GM18870 (cell line): ENCODE measurements around the gene HBP1.

Experiments used
- ATAC-seq: cut with Tn5 transposase; IDR thresholded peaks from one replicate; pipeline ENCODE4 v1.9.1; 2021; ENCODE audit warnings: moderate library complexity; ENCODE audit not compliant: unreplicated experiment

HBP1 gene

DNA sequence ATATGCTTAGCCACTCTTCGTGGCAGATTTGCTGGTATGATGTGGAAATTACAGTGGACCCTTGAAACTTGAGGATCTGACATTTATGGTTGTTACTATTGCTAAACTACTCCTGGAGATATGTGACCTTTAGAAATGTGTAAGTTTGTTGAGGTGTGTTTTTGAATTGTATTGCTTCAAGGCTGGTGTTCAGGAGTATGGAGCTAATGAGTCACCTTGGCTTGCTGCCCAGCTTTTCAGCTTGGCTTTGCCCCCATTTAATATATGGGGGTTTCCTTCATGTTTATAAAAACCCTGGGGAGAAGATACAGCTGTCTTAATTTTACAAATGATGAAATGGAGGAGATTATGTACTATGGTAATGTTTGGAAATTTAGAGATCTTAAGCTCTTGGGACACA is 11.6 kb downstream of the HBP1 start:
- no peak for ATAC-seq

DNA sequence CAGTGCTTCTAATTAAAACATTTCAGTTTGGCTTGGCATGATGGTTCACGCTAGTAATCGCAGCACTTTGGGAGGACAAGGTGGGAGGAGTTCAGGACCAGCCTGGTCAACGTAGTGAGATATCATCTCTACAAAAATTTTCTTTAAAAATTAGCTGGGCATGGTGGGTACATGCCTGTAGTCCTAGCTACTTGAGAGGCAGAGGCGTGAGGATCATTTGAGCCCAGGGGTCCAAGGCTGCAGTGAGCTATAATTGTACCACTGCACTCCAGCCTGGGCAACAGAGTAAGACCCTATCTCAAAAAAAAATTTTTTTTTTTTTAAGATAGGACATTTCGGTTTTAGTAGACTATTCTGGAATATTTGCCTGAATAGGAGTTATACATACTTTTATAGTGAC is 12.4 kb downstream of the HBP1 start:
- no peak for ATAC-seq

DNA sequence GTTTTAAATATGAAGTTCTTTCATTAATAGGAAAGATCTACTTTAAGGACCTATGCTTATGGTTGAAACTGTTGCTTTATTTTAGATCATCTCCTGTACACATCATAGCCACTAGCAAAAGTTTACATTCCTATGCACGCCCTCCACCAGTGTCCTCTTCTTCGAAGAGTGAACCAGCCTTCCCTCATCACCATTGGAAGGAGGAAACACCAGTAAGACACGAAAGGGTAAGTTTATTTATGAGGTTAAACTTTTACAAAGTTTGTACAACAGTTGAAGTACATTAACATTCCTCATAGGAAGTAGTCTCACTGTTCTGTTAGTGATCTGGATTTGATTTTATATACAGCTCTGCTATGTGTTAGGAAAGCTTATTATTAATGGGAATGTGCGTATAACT is 16.9 kb downstream of the HBP1 start:
- no peak for ATAC-seq

DNA sequence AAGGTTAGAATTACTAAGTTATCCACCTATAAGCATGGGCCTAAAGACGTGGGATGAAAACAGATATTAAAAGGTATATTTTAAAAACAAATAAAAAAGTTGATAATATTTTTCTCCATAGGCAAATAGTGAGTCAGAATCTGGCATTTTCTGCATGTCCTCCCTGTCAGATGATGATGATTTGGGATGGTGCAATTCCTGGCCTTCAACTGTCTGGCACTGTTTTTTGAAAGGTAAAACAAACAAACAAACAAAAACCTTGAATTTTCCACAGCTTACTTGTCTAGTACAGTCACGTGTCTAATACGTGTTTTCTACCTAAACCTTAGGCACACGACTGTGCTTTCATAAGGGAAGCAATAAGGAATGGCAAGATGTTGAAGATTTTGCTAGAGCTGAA is 17.4 kb downstream of the HBP1 start:
- ATAC-seq: no peak

DNA sequence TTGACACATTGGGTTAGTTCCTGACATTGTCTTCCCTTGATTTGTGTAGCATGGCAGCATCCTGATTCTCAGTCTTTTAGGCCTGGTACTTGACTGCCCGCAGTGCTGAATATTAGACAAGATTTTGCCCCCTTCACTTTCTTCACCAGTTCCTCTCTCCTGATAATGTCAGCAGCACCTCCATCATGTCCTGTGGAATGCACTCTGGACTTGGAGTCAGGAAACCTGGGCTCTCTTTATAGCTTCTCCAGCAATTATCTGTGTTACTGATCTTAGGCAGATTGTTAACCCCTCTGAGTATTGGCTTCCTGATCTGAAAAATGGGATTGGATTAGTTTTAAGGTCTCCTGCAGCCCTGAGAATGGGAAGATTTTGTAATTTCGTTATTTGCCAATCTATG is 19.0 kb downstream of the HBP1 start:
- no peak for ATAC-seq

DNA sequence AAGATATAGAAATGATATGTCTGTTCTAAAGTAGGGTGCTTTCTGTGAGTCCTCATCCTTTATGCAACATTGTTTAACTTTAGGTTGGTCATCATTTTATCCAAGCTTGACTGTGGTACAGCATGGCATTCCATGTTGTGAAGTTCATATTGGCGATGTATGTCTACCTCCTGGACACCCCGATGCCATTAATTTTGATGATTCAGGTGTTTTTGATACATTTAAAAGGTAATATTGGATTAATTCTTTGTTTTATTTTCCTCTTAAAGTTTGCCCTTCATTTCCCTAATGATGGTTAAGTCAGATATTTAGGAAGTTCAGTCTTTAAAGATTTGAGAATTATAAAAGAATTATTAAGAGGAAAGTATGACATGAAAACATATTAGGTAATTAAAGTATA is 21.3 kb downstream of the HBP1 start:
- ATAC-seq: no peak

DNA sequence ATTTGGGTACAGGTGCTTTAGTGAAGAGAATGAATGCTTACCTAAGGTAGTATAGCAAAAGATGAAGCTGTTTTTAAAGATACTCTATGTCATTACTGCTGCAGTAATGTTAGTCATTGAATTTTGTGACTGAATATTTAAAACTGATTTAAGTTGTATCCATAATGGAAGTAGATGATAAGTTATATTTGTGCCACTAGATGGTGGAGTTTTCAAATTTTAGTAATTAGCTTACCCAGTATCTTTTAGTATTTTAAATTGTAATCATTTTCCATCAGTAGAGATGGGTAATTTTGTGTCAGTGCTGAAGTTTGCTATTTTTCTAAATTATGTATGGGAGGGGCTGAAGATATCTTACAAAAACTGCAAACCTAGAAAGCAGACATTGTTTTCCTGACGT is 25.2 kb downstream of the HBP1 start:
- ATAC-seq: no peak

DNA sequence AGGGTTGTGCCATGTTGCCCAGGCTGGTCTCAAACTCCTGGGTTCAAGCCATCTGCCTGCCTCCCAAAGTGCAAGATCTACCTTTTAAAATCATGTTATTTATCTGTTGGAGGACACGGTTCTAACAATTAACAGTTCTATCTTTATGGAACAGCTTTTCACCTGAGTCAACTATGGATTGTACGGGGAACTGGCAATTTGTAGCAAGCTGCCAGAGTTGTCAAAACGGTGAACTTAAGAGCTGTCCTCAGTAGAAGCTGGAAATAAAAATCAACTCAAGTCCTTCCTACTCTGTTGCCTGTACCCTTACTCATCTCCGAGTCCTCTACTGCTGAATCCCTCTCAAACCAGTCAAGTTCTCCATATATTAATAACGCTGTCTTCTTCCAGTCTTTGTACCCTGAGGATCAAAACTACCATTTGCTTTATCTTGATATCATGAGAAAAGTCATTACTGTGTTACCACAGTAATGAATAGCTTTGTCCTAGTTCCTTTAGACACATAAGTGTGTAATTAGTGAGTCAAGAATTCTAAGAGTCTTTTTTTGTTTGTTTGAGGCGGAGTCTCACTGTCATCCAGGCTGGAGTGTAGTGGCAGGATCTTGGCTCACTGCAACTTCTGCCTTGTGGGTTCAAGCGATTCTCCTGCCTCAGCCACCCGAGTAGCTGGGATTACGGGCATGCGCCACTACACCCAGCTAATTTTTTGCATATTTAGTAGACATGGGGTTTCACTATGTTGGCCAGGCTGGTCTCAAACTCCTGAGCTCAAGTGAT is 28.2 kb downstream of the HBP1 start:
- no peak for ATAC-seq

DNA sequence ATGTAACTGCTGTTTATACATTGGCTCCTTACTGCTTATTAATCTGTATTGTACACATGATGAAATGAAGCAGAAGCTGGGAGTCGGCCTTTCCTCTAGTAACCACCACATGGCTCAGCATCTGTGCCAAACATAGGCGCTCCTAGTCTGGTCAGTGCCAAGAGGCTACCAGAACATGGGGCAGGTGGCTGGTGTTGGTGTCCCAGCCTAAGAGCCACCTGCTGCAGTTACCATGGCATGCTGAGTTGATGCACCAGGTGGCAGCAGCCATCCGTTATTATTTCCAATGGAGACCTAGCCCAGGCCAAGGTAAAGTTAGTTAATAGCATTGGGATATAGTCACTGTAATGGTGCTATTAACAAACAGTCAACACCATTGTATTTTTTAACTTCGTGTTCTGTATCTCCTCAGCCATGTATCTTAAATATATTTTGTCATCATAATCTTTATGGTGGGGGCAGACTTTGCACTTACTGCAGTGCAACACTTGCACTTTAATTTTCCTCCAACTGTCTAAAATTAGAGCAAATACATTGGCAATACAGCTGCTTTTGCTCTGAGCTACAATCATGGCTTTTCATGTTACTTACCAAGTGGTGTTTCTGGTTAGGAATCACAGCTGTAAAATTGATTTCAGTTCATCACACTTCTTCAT is 33.1 kb downstream of the HBP1 start:
- no peak for ATAC-seq

DNA sequence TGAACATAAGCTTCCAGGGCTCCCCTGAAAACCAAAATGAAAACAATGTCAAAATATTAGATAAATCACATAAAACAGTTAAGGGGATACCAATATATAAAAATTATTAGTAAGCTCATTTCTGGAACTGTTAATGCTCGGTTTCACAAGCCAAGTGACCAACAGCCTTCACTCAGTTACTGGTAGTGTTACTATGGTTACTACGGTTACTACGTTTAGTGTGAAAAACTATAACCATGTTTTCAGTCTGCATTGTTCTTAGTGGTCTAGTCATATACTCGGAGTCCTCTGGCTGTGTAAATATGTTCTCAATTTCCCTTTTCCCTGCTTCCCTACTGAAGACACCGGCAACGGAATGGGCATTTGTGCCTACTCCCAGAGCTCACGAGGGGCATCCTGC is 34.8 kb downstream of the HBP1 start:
- ATAC-seq: no peak

DNA sequence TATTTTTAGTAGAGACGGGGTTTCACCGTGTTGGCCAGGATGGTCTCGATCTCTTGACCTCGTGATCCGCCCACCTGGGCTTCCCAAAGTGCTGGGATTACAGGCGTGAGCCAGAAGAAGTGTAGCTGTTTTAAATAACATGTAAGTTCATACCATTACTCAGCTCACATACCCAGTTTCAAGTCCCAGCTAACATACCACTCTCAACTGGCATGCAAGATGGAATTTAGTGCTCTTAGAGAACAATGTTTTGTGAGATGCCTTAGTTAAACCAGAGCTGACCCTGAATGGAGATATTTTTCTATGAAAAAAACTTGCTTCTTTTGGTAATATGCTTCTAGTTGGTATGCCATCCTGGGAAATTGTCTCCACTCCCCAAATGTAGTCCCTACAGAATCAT is 37.3 kb downstream of the HBP1 start:
- no peak for ATAC-seq

DNA sequence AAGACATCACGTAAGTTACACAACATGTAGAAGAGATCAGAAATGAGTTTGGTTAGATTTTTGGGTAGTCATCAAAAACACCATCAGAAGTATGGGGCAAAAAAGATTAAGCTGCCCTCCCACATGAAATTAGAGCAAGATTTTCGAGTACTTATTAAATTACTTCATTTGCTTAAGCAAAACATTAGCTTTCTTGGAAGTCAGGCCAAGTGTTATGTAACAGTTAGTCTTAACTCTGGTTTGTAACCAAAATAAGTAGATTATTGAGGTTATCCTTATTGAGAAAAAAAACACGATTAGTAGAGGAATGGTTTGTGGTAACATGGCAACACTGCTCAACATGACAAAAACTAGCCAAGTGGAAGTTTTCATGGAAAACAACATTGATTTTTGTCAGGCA is 37.9 kb downstream of the HBP1 start:
- no peak for ATAC-seq

DNA sequence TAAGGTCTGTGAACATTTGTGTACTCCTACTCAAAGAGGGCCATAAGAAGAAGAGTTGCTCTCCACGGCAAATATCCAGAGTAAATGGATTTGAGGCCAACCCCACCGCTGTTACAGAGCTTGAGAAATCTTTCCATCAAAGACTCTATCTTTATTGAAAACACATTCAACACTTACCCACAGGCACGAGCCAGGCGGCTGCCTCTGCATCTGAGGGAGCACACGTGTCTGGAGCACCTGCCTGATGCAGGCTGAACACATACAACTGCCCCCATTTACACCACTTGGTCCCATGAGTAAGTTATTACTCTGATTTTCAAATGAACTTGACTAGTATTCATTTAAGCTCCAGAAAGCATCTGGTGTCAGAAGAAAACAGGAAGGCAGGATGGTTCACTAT is 38.7 kb downstream of the HBP1 start:
- no peak for ATAC-seq

DNA sequence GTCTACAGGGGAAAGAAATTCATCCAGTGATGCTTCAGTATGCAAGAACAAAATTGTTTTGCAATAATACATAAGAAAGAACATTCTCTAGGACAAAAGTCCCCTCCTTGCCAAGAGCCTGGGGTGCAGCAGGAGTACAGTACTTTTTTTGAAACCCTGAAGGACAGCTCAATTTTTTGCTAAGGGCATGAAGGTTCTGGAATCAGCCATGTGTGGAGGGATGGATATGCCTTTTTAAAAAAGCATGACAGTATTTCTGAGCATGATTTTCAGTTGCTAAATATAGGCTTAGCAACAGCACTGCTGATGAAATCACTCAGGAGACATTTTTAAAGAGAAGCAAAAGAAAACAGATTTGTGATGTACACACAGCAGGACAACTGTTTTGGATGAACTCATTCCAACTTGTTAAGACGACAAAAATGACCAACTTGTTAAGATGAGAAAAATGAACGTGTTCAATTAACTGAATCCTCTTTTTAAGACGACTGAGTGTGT is 39.3 kb downstream of the HBP1 start:
- ATAC-seq: no peak

DNA sequence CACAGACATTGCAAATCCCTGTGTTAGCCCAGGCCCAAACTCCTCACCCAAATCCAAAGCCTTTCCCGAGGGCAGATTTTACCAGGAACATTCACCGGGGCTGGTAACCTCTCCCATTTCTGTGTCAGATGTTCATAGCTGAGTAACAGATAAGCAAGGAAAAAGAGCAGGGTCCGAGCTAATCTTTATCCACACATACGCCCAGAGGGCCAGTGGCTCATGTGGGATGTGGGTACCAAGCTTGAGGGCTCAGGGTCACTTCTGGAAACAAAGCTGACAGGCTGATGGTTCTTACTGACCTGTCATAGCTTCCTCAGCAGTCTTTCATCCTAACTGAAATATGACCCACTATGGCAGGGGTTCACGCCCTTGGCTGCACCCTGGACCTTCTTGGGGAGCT is 39.8 kb downstream of the HBP1 start:
- ATAC-seq: no peak

DNA sequence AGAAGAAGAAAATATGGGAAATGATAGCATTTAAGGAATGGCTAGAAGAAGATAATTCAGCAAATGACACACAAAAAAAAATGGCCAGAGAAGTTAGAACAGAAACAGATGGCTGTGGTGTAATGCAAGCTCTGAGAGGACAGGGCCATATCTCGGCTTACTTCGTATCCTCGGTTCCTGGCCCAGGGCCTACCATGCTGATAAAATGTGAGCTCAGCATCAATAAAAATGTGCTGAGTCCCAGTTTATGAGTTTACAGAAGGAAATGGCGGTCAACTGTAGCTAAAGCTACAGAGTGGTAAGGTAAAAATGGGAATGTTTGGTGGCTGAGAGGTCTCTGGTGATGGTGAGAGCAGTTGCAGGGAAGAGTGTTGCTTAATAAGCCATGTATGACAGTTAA is 40.8 kb downstream of the HBP1 start:
- ATAC-seq: no peak

DNA sequence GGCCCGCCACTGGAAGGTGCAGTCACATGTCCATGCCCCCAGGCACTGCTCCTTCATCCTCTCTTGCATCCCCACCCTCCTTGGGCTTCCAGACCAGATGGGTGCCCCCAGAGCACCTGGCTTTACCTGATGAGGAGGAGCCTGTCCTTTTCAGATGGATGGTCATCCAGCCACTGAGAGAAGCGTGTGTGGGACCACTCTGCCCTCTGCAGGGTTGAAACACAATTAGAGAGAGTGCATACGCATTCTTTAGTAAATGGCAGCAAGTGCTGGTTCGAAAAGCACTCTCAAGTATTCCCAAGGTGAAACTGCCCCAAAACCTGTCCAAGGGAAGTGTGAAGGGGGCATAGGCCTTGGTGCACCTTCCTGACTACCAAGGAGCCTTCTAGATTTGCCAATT is 41.6 kb downstream of the HBP1 start:
- ATAC-seq: no peak

DNA sequence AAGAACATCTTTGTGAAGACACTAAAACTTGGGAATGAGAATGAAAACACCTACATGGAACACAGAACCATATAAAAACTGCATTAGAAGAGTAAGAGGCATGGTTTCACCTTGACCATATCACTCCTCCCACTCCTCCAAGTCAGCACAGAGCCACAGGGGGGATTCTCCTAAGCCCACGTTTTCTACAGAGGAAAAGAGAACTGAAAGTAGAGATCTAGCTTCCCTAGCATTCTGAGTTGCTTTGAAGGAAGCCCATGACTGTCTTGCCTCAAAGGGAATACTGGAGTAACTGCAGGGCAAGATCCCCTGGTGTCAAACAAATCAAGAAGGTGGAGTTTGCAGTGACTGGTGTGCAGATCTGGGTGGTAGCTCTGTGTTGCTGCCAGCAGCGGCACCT is 43.9 kb downstream of the HBP1 start:
- no peak for ATAC-seq

DNA sequence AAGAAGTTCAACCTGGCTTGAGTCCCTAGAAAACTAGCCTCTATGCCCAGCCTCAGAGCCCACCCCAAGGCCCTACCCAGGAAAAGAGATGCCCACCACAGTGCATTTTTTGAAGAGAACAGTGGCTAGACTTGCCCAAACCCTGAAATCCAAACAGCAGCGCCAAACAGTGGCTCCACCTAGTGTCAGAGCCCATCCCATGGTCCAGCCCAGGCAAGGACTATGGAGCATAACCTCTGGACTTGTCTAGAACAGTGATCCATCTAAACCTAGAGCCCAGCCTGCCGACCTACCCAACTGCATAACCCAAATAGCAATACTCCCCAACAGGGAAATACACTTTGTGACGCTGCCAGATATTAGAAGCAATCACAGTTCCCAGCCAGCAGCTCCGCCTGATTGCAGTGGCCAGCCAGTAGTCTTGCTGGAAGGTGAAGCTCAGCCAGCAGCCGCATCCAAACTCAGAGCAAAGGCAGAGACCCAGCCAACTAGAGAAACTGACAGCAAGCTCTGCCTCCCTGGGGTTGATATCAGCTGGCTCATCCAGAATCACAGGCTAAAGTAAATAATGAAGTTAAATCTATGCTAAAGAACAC is 44.5 kb downstream of the HBP1 start:
- ATAC-seq: no peak

DNA sequence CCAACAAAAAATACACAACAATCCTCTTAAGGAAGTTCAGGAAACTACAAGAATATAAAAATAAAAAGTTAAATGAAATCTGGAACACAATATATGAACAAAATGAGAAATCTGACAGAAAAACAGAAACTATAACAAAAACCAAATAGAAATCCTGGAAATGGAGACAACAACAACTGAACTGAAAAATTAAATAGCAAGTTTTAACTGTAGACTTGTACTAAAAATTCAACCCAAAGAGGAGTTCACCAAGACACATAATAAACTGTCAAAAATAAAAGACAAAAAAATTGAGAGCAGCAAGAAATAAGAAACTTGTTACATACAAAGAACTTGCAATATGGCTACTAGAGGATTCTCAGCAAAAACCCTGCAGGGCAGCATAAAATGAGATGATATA is 45.1 kb downstream of the HBP1 start:
- ATAC-seq: no peak

DNA sequence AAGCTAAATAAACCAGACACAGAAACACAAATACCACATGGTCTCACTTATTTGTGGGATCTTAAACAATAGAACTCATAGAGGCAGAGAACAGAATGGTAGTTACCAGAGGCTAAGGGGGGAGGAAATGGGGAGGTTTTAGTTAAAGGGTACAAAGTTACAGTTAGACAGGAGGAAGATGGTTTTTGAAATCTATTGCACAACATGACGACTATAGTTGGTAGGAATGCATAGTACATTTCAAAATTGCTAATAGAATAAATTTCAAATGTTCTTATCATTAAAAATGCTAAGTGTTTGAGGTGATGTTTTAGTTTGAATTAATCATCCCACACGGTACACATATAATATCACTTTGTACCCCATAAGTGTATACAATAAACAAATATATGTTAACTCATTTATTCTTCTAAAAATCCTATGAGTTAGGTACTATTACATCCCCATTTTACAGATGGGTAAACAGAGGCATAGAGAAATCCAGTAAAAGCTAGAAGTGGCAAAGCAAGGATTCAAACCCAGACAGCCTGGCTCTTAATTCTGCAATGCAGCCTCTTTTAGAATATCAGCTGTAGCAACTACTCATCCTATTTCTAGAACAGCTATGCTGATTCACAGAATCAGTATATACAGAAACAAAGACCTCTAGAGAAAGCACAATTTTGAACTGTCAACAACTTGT is 50.9 kb downstream of the HBP1 start:
- ATAC-seq: no peak

DNA sequence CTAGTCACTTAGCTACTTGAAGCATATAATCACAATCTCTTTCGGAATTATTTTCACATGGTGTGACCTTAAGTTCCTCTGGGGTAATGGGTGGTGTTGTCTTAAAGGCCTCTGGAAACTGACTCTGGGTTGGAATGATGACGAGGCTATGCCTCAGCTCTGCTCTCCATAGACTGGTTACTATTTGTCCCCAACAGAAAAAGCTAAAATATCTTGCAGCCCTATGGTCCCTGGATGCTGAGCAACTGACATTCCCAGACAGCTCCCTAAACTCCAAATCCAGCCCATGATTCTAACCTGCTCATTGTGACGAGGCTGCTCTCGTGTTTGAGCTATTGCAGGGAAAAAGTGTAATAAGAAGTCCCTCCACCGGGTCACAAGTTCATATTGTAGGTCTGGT is 51.6 kb downstream of the HBP1 start:
- ATAC-seq: no peak
